Upper lobe of left lung (tissue), 4 donors: ENCODE data around the gene AKIRIN1.

Experiments
- CTCF ChIP-seq, 6 experiments: fragments of 450-650 bp in 4 of 6; fragments of 200-600 bp in 2 of 6; sonication (generic) in 2 of 6; IDR thresholded peaks; one replicate each; pipeline ENCODE4 v1.5.1; 2016 to 2019; ENCODE audit warnings: antibody characterized with exemption in 6 of 6
- EP300 ChIP-seq, 4 donors: sonication (generic); formaldehyde crosslinking; IDR thresholded peaks; one replicate each; pipeline ENCODE4 v1.5.1; 2017; ENCODE audit warnings: antibody characterized with exemption in 4 of 4, control low read depth in 2 of 4

- TF ChIP-seq CTCF (IDR thresholded peaks at IDR 0.05) (no peak), EP300 (IDR thresholded peaks at IDR 0.05) (no peak)
Observed at GRCh38 chr1:39023140-39023539, 32.1 kb downstream of the AKIRIN1 start.
